GM19025 (cell line): ENCODE results near the gene CDSN.

Experiments
- ATAC-seq: cut with Tn5 transposase; IDR thresholded peaks from one replicate; pipeline ENCODE4 v1.9.1; 2021; ENCODE audit warnings: mild to moderate bottlenecking, low read depth, moderate library complexity; ENCODE audit not compliant: unreplicated experiment

Gene CDSN

DNA sequence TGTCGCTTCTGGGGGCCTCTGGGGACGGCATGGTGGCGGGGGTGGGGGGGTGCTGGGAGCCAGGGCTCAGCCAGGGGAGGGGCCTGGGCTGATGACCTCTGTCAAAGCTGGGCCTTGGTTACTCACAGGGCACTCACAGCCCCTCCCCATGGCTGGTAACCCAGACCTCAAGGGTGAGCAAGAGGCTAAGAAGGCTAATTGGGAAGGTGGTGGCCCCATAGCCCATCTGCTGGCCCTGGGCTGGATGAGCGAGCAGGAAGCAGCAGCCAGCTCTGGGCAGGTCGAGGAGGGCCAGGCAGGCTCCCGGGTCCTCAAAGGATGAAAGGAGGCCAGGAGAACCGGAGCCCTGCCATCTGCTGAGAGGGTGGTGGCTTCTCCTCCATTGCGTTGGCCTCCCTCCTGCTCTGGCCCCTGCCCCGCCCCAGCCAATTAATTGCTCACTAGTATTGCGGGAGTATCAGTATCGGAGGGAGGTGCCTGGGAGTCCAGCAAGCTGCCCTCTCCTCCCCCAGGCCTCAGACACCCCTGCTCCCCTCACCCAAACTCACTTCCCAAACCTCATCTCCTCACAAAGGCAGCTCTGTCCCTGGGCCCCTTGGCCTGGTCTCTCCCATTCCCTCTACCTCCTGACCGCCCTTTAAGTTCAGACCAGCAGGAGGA is 1.0 kb upstream of the CDSN start:
- ATAC-seq, result no peak

DNA sequence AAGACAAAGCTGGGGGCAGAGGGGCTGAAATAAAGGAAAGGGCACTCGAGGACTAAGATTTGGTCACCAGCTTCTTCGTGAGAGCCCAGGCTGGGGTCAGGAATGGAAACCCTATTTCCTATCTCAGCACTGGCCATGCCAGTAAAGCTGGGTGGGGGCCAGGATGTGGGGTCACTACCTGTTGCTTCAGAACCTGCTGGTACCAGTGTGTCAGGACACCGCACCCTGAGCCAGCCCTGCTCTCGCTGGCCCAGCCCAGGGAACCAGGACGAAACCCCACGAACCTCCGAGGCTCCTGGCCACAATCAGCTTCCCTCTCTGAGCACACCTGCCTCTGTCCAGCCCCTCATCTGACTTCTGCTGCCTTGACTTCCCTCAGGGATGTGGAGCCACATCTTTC is 2.1 kb downstream of the CDSN start:
- no peak for ATAC-seq

DNA sequence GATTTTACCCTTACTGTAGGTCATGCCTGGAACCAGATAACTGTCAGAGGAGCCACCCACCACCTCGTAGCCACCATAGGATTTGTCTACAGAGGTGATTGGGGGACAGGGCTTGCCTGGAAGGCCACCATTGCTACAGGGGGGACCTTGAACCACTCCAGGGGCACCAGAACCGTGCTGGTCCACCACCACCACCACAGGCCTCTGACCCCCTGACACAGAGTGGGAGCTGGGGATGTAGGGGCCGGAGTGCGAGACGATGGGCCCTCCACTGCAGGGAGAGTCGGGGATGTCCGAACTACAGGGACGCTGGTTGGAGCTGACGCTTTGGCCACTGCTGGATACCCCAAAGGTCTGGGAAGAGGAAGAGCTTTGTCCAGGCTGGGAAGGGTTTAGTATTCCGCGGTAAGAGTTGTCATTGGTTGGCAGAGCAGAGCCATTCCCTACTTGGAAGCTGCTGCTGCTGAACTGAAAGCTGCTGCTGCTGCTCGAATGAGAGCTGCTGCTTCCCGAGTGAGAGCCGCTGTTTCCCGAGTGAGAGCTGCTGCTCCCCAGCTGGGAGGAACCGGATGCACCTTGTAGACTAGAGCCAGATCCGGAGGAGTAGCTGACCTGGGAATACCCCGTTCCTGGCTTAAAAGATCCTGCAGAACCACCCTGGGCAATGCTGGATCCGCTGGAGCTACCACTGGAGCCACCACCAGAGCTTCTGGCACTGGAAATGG is 3.4 kb downstream of the CDSN start:
- ATAC-seq, result no peak

DNA sequence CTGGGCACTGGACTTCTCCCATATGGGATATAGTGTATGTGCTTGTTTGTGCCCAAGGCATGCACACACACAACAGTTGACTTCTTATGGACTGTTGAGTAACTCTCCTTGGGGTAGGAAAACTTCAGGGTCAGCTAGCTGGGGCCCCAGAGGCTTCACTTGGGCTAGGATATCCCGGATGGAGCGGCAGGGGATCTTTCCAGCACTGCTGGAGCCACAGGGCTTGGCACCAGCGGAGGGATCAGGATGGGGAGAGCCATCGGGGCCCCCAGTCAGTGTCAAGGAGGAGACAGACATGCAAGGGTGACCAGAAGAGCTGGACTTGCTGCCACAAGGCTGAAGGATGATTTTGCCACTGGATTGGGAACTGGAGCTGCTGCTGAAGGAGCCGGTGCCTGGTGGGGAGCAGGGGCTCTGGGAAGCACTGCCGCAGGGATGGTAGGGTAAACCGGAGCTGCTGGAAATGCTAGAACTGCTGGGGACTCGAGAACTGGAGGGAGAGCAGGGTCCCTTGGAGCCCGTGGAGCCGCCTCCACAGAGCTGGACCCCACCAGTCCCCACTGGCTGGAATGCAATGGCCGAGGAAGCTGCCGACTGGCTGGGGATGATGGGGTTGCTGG is 4.2 kb downstream of the CDSN start:
- no peak for ATAC-seq

DNA sequence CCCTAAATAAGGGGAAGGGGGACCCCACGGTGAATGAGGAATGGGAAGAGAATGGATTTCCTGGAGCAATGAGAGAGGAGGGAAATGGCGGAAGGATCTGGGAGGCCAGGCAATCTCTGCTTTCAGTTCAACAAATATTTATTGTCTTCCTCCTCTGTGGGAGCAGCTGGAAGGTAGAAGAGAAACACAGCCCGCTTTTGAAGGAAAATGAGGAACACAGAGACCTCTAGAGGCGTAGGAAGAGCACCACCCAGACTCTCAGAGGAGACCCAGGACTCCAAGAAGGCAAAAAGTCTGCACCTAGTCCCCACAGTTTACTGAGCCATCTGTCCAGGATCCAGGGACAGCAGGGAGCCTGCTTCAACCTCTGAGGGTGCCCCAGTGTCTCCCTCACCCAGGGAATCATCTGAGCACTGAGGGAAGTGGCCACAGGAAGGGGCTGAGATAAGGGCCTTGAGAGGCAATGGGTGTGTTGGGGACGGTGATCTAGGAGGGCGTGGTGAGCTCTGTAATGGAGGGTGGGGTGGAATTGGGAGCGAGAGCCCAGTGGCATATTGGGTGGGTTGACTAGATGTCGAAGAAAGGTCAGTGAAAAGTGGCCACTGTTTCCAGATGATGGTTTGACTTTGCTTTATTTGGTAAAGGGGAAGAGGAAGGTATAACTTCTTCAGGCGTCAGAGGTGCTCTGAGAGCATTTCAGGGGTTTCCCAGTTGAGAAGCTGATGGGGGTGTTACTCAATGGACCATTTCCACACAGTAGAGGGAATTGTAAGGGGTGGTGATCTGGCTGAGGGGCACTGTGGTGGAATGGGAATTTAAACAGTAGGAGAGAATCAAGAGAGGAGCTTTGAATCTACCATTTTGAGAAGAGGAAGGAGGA is 5.0 kb downstream of the CDSN start:
- no peak for ATAC-seq

DNA sequence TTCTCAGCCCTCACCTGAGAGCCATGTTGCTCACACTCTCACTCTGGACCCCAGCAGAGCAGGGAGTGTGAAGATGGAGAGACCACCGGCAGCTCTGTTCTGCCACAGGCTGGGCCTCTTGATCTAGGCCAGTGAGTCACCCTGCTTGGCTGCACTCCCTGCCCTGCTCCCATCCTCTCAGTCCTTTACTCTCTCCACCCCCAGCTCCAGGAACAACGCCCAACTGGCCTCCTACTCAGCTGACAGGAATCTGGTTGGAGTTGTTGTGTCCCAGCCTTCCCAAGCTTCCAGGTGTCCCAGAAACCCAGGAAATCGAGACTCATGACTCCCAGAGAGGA is 5.7 kb downstream of the CDSN start, which contains the start of gene PSORS1C1:
TSS of gene PSORS1C1 (plus strand) at position 260 of the 338 bp plus-strand sequence. CDS start 14,833 bp downstream, outside the sequence.
- no peak for ATAC-seq

DNA sequence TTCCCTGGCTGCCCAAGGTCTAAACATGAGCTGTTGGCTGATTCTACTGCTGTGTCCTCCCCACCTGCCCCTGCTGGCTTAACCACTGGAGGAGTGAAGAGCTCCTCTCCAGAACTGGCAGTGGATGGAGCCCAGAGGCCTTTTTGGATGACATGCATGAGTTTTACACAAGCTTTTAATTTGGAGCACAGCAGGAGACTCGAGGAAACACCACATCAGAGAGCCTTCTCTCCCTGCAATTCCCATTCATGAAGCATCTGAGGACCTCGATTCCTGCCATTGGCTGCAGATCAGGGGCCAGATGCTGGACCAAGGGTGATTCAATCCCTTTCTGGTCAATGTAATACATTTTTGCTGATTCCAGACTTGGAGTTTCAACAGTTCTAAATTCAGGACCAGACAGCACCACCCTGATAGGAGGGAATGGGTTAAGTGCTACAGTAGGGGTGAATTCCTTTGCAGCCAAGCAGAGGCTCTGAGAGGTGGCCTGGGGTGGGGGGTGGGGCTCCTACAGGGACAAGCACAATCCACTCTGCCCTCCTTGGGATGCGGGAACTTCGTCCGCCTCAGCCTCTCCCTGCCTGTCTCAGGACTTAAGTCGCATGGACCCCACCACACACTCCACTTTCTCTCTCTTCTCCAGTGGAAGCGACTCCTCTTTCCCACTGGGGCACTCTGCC is 6.2 kb downstream of the CDSN start:
- ATAC-seq, result no peak

DNA sequence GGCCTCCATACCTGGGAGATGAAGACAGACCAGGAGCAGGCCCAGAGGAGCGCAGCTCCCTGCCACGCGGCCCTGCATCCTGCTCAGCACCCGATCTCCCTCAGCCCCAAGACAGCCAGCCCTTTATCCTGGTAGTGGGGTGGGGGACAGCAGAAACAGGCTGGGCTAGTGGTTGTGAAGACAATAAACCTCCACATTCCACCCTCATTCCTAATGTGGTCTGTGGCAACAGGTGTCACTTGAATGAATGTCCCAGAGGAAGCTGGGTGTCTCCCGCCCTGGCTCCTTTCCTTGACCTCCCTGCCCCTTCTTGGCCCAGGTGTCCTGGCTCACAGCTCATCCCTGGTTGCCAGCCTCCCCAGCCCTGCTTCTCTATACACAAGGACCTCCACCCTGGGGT is 7.8 kb downstream of the CDSN start, which contains the start of gene C6orf15:
TSS of gene C6orf15 (minus strand) at position 98 of the 400 bp plus-strand sequence. CDS start at position 78, 20 bp downstream.
- no peak for ATAC-seq

DNA sequence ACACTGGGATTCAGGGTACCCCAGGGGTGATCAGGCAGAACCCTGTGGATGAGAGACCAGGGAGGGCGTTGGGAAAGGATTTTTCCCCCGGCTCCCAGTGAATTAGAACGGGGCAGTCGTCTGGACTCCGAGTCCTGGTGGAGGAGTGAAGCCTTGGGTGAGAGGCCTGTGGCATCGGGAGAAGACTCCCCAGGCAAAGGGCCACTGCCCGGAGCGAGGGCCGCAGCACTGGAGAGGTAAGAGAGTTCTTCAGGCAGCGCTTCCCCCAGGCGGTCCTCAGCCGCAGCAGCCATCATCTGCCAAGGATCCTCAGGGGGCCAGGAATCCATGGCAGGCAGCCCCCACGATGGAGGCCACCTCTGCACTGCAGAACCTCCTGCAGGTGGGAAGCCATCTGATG is 8.5 kb downstream of the CDSN start:
- ATAC-seq, result no peak

DNA sequence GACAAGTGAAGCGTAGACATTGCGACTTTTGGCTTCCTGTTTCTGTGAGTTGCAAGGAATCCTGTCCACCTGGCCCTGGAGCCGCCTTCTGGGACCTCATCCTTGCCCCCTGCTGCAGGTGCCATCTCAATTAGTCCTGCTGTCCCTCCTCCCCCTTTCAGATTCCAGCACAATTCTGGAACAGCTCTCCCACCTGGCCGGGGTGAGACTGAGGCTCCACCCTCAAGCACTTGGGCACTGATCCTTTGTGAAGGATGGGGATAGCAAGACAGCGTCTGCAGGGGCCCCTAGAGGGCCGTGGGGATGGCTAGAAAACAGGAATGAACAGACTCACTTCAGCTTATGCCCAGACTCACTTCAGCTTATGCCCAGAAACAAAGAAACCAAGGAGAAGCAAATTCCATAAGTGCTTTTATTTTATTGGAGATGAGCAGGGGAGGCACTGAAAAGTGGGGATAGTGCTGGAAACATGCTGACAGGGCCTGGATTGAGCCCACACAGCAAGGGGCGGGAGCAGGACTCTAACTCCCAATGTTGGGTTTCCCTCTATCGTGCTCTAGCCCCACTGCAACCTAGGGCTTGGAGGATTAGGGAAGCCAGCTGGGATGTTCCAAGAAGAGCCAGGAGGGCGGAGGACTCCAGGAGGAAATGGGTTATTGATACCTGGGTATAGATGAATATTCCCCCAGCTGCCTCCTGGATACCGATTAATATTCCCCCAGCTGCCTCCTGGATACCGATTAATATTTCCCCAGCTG is 9.2 kb downstream of the CDSN start:
- ATAC-seq, result no peak

DNA sequence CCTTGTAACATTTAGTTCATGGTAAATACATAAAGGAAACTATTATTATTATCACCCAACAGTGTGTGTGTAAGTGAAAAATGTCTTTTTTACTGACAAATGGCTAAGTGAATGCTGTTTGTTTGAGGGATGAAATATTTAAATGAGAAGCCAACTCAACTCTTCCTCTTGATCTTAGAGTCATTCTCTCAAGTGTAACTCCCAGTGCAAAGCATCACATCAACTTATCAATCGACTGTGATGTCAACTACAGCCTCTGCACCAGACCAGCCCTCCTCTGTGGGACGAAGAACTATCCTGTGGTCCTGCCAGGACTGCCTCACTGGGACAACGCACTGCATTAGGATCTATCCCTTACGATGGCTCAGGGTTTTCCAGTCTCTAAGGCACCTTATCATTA is 13.2 kb downstream of the CDSN start:
- ATAC-seq, result no peak

DNA sequence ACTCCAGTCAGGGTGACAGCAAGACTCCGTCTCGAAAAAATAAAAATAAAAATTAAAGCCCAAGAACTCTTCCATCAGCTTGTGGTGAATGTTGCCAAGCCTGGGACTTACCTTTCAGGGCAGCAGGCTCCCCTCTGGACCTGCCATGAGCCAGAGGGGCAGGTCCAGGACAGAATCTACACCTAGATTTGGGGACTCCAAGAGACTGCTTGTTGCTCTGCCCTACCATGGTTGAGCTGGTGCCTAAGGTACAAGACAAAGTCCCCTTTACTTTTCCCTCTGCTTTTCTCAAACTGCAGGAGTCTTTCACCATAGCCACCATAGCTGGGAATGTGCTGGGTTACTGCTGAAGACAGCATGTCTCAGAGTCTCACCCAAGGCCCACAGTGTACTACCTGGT is 17.1 kb downstream of the CDSN start:
- no peak for ATAC-seq

DNA sequence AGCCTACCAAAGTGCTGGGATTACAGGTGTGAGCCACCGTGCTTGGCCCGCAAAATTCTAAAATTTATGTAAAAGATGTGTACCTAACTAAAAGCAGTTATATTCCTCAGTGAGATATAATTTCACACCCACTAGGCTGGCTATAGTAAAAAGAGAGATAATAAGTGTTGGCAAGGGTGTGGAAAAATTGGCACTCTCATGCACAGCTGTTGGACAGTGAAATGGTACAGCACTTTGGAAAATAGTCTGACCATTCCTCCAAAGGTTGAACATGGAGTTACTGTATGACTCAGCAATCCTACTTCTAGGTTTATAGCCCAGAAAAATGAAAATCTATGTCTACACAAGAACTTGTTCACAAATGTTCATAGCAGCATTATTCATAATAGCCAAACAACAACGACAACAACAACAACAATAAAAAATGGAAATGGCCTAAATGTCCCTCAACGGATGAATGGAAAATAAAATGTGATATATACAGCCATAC is 21.8 kb downstream of the CDSN start:
- no peak for ATAC-seq

DNA sequence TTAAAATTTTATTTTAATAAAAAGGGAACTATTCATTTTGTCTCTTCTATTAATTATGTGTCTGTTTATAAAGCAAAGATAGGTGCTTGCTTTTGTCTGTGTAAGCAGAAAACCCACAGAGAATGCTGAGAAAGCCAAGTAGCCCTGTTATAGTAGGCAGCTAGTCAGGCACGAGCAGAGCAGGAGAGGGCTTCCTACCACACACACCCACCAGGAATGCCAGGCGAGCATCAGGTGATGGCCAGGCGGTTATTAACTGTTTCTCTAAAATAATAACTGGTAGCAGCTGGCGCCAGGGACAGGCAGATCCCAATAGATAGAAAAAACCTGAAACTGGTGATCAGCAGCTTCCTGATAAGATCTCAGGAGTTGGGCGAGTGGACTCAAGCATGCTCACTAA is 23.6 kb downstream of the CDSN start:
- ATAC-seq, result no peak

DNA sequence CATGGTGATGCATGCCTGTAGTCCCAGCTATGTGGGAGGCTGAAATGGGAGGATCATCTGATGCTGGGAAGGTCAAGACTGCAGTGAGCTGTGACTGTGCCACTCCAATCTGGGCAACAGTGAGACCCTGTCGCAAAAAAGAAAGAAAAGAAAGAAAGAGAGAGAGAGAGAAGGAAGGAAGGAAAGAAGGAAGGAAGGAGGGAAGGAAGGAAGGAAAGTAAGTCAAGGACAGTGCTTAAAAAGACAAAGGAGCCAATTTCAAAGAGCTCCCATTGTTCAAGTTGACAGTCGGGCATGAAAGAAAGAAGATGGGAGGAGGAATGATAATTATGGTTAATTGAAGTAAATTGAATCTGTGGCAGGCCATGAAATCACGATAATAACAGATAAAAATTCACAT is 24.0 kb downstream of the CDSN start:
- ATAC-seq, result no peak

DNA sequence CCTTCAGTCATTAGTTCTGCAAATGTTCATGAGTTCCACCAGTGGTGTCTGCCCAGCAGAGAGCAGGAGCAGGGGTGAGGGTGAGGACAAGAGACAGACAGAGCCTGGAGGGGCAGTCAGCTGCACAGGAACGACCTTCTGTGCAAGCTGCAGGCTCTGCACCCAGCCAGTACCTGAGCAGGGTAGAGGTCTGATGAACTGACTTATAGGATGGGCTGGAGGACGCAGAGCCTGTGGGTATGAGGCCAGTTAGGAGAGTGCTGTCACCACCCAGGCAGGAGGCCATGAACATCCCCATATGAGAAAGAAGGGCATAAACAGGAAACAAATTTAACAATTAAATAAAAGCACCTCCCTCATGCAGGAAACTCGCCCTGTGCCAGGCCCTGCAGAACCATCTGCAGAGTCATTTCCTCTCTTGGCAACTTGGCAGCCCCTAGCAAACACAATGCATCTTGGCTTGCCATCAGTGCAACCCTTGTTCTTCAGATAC is 25.8 kb downstream of the CDSN start:
- no peak for ATAC-seq

DNA sequence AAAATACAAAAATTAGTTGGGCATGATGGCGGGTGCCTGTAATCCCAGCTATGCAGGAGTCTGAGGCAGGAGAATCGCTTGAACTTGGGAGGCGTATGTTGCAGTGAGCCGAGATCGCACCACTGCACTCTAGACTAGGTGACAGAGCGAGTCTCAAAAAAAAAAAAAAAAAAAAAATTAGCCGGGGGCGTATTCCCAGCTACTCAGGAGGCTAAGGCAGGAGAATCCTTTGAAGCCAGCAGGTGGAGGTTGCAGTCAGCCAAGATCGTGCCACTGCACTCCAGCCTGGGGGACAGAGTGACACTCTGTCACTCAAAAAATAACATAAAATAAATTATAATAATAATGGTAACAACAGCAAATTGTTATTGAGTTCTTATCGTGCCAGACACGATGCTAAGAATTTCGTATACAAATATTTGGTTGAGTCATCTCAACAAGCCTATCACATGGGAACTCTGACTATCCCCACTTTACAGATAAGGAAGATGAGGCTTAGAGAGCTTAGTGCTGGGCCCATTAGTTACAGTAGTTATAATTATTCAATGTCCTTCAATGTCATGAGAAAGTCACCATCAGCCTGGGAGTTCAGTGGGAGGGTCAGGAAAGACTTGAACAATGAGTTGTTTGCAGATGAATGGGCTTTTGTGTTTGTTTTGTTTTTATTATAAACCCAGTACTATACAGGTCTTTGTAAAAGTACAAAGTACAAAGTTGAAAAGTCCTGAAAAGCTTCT is 27.3 kb downstream of the CDSN start:
- ATAC-seq, result no peak

DNA sequence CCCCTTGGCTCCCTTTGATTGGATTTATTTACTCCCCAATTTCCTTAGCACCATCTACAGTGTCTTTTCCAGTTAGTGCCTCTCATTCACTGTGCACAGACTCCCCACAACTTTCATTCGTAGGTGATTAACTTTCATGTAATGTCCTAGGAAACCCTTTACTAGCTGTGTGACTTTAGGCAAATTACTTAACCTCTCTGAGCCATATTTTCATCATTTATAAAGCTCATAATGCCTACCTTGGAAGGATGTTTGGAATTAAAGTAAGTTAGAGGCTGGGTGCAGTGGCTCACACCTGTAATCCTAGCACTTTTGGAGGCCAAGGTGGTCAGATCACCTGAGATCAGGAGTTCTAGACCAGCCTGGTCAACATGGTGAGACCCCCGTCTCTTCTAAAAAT is 28.0 kb downstream of the CDSN start:
- ATAC-seq, result no peak

DNA sequence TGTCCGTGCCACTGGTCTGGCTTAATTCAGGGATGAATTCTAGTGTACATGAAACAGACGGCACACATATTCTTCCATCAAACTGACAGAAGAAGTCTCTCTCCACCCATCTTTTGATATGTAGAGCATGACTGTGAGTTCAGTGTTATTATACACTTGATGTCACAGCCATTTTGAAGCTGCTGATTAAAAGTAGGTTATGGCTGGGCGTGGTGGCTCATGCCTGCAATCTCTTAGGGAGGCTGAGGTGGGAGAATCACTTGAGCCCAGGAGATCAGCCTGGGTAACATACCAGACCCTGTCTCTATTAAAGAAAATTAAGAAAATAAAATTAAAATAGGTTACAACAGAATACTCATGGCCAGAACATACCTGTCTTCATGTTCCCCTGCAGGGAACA is 28.6 kb downstream of the CDSN start:
- ATAC-seq, result no peak
